Calu3 (cell line): ENCODE data around the gene COX10. TPM values are rescaled to one million over a fixed set of nuclear protein-coding genes. Genes with fewer than 3 reads are reported as not detected.

Experiments
- BruUV-seq: library from RNA; stranded (reverse); fragments of 400-500 nt; replicated peaks from 2 replicates; lab custom pipeline; 2021; lab: Mats Ljungman, UMichigan
- CTCF ChIA-PET: fragments of 300-600 bp; sonication (Branson Sonifier 250); formaldehyde crosslinking; loops from one replicate; lab custom pipeline; 2022; ENCODE audit warnings: antibody characterized with exemption; lab: Charles Lee
- DNase-seq: peaks from one replicate; pipeline ENCODE4 v3.0.0; 2022
- H3K27ac Mint-ChIP-seq: one replicate; pipeline ENCODE4 v1.8.0; 2022; ENCODE audit warnings: mixed read lengths; ENCODE audit not compliant: unreplicated experiment
- H3K27me3 Mint-ChIP-seq: one replicate; pipeline ENCODE4 v1.8.0; 2022; ENCODE audit warnings: mixed read lengths; ENCODE audit not compliant: unreplicated experiment
- H3K36me3 Mint-ChIP-seq: one replicate; pipeline ENCODE4 v1.8.0; 2022; ENCODE audit warnings: mild to moderate bottlenecking, moderate library complexity, mixed read lengths; ENCODE audit not compliant: insufficient read depth, unreplicated experiment
- H3K4me1 Mint-ChIP-seq: one replicate; pipeline ENCODE4 v1.8.0; 2022; ENCODE audit warnings: mild to moderate bottlenecking, low read depth, mixed read lengths; ENCODE audit not compliant: unreplicated experiment
- H3K4me3 Mint-ChIP-seq: one replicate; pipeline ENCODE4 v1.8.0; 2022; ENCODE audit warnings: mild to moderate bottlenecking, low read depth, moderate library complexity, mixed read lengths; ENCODE audit not compliant: unreplicated experiment
- H3K9me3 Mint-ChIP-seq: one replicate; pipeline ENCODE4 v1.8.0; 2022; ENCODE audit warnings: low read depth, mixed read lengths; ENCODE audit not compliant: unreplicated experiment
- intact Hi-C: fragments of 100-400 bp; cut with micrococcal nuclease; formaldehyde crosslinking; loops from one replicate; pipeline ENCODE4 v1.10.0; 2022; ENCODE audit not compliant: unreplicated experiment
- total RNA-seq: library from RNA; stranded (reverse); gene quantifications from 2 replicates; pipeline ENCODE4 v1.2.3, GENCODE V29; 2022
- TF ChIP-seq, protein P1 (sequence below): fragments of 200-600 bp; IDR thresholded peaks from one replicate; pipeline ENCODE4 v1.8.0; 2022; ENCODE audit warnings: antibody characterized with exemption; ENCODE audit not compliant: unreplicated experiment

The COX10 gene
- total RNA-seq, 1 experiment from 2014 or later = 17.2 TPM

DNA sequence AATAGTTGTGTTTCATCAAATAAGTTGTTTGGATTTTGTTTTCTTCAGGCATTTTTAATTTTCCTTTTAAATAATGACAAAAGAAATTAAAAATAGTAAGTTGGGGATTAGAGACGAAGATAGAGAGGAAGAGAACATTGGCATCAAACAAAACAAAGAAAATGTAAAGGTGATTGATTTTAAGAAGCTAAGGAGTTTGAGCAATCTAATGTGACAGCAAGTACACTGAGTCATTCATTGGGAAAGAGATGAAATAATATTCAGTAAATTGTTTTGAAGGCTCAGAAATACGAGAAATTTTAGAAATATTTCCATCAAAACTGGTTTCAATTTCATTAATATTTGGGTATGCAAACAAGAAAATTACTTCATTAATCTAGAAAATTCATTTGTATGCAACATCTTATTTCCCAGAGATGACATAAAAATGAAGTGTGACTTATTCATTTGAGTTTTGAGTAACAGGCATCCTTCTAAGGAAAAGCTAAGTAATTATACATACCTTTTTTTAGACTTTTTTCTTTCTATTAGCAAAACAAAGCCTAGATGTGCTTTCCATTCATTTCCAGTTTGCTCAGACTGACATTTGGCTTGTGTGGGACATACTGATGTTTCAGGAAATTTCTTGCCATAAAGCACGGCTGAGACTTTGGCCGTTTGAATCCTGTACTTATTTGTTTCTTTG is 66.7 kb downstream of the COX10 start:
- intact Hi-C loops = no loop called here
- no peaks in the 10 kb centered on the region for H3K9me3 Mint-ChIP-seq
- no peaks in the 10 kb centered on the region for H3K4me1 Mint-ChIP-seq
- TF ChIP-seq, protein P1, sequence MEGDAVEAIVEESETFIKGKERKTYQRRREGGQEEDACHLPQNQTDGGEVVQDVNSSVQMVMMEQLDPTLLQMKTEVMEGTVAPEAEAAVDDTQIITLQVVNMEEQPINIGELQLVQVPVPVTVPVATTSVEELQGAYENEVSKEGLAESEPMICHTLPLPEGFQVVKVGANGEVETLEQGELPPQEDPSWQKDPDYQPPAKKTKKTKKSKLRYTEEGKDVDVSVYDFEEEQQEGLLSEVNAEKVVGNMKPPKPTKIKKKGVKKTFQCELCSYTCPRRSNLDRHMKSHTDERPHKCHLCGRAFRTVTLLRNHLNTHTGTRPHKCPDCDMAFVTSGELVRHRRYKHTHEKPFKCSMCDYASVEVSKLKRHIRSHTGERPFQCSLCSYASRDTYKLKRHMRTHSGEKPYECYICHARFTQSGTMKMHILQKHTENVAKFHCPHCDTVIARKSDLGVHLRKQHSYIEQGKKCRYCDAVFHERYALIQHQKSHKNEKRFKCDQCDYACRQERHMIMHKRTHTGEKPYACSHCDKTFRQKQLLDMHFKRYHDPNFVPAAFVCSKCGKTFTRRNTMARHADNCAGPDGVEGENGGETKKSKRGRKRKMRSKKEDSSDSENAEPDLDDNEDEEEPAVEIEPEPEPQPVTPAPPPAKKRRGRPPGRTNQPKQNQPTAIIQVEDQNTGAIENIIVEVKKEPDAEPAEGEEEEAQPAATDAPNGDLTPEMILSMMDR = no peak
- no peaks in the 10 kb centered on the region for H3K27me3 Mint-ChIP-seq
- BruUV-seq = no TSS peak
- no peak overlapping the region for H3K27ac Mint-ChIP-seq
- no peaks in the 10 kb centered on the region for H3K36me3 Mint-ChIP-seq
- CTCF ChIA-PET = no interaction called here
- H3K4me3 Mint-ChIP-seq = no peak overlapping the region
- DNase-seq = no peak

DNA sequence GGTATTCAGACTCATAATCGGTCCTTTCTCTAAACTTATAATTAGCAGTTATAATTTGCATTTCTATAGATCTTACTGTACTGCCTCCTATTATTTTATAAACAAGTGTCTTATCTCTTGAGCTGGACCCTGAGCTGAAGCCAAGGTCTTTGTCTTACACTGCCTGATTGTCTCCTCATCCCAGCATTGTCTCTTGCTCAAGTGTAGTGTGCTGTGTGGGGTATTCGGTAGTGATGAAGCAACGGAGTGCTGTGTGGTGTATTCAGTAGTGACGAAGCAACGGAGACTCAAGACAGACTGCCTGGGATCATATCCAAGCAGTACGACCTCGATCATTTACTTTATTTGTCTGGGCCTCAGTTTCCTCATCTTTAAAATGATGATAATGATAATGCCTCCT is 69.3 kb downstream of the COX10 start:
- H3K9me3 Mint-ChIP-seq = no peaks in the 10 kb centered on the region
- intact Hi-C loops = no loop called here
- H3K36me3 Mint-ChIP-seq = peaks cover 3% of the 10 kb centered on the region
- BruUV-seq = no TSS peak
- no peak overlapping the region for H3K4me3 Mint-ChIP-seq
- H3K4me1 Mint-ChIP-seq = peaks cover 7% of the 10 kb centered on the region
- no peak for DNase-seq
- CTCF ChIA-PET = no interaction called here
- TF ChIP-seq, protein P1 = no peak
- no peaks in the 10 kb centered on the region for H3K27me3 Mint-ChIP-seq
- no peak overlapping the region for H3K27ac Mint-ChIP-seq

DNA sequence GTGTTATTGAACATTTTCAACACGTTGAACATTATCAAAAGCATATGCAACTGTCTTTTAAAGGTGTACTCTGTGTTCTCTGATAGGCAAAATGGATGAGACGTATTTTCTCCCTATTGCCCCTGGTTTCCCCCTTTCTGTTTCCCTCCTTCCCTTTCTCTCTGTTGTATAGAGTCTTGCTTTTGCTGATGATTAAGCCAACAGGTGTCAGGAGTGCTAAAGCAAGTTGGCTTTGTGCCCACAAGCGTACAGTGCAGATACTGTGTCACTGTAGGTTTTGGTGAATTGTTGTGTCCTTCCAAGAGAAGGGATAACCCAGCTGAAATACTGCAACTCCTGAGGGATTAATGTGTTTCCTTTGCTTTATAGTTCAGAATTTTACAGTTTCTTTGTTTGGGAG is 74.4 kb downstream of the COX10 start:
- H3K4me1 Mint-ChIP-seq = peaks cover 14% of the 10 kb centered on the region
- H3K27ac Mint-ChIP-seq = peak overlapping the region; percentile 33
- CTCF ChIA-PET = no interaction called here
- peak; percentile 54 for DNase-seq
- H3K36me3 Mint-ChIP-seq = peaks cover 8% of the 10 kb centered on the region
- TF ChIP-seq, protein P1 = no peak
- intact Hi-C loops = no loop called here
- peaks cover 5% of the 10 kb centered on the region for H3K9me3 Mint-ChIP-seq
- no TSS peak for BruUV-seq
- no peaks in the 10 kb centered on the region for H3K27me3 Mint-ChIP-seq
- H3K4me3 Mint-ChIP-seq = no peak overlapping the region

DNA sequence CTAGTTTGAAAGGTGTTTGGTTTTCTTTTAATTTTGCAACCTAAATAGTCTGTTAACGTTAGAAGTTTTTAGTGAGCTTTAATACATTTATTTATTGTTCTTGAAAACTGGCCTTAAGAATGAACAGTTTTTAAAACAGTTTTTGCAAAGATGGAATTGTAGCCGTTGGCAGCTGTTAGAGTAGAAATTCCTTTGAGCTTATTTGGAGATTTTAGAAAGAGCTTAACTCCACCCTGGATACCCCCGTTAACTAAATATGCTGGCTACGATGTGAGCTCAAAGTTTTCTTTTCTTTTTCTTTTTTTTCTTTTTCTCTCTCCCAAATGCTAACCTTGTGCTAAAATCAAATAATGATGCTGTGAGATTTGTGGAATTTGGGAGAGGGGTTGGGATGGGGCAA is 75.2 kb downstream of the COX10 start:
- CTCF ChIA-PET = no interaction called here
- no TSS peak for BruUV-seq
- Mint-ChIP-seq H3K36me3 (peaks cover 8% of the 10 kb centered on the region), H3K27ac (peak overlapping the region; percentile 33), H3K4me3 (no peak overlapping the region), H3K4me1 (peaks cover 14% of the 10 kb centered on the region), H3K9me3 (peaks cover 5% of the 10 kb centered on the region), H3K27me3 (no peaks in the 10 kb centered on the region)
- TF ChIP-seq, protein P1 = no peak
- intact Hi-C loops = no loop called here
- no peak for DNase-seq
